ENCODE results near the gene IGF2BP2.

Gene IGF2BP2

DNA sequence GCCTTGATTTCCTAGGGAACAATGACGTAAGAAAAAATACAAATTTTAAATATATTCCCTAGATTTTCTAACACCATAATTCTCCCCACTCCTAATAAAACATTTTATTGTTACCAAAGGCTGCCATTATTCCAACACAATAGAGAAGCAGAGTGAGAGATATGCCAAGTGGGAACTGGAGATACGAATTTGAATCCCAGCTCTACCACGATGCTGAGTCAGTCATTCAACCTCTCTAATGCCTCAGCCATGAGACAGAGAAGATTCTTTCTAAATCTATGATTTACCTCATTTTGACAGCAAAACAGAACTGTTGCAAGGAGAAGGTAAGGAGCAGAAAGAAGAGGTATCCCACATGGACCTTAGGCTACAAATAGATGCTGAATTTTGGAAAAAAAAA, 112.5 kb downstream of the IGF2BP2 start:
- Histone ChIP-seq H3K36me3 (replicated peaks; ENCODE audit: low read depth, low read length) (no peaks in the 10 kb centered on the region), H3K79me2 (ENCODE audit: low read length) (no peaks in the 10 kb centered on the region), H3K4me3 (ENCODE audit: low read length) (no peak overlapping the region), H3K27ac (ENCODE audit: low read length) (no peak overlapping the region), H3K27me3 (ENCODE audit: low read depth, low read length) (peaks cover 24% of the 10 kb centered on the region), H3K4me2 (ENCODE audit: low read length) (no peak overlapping the region), H4K20me1 (ENCODE audit: insufficient read depth, low read length) (no peaks in the 10 kb centered on the region), H3K9me3 (ENCODE audit: insufficient read depth, low read length) (no peaks in the 10 kb centered on the region; the same call in 1 of the 2 replicates), H3K9ac (ENCODE audit: low read length) (no peak overlapping the region), H2AFZ (ENCODE audit: low read depth, low read length) (no peak overlapping the region), H3K4me1 (ENCODE audit: low read length) (no peaks in the 10 kb centered on the region)
- TF ChIP-seq EZH2phosphoT487 (IDR thresholded peaks at IDR 0.05; ENCODE audit: low read depth) = no peak
- TF ChIP-seq, protein P1, sequence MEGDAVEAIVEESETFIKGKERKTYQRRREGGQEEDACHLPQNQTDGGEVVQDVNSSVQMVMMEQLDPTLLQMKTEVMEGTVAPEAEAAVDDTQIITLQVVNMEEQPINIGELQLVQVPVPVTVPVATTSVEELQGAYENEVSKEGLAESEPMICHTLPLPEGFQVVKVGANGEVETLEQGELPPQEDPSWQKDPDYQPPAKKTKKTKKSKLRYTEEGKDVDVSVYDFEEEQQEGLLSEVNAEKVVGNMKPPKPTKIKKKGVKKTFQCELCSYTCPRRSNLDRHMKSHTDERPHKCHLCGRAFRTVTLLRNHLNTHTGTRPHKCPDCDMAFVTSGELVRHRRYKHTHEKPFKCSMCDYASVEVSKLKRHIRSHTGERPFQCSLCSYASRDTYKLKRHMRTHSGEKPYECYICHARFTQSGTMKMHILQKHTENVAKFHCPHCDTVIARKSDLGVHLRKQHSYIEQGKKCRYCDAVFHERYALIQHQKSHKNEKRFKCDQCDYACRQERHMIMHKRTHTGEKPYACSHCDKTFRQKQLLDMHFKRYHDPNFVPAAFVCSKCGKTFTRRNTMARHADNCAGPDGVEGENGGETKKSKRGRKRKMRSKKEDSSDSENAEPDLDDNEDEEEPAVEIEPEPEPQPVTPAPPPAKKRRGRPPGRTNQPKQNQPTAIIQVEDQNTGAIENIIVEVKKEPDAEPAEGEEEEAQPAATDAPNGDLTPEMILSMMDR (IDR thresholded peaks at IDR 0.05; ENCODE audit: low read depth, low read length) = no peak

DNA sequence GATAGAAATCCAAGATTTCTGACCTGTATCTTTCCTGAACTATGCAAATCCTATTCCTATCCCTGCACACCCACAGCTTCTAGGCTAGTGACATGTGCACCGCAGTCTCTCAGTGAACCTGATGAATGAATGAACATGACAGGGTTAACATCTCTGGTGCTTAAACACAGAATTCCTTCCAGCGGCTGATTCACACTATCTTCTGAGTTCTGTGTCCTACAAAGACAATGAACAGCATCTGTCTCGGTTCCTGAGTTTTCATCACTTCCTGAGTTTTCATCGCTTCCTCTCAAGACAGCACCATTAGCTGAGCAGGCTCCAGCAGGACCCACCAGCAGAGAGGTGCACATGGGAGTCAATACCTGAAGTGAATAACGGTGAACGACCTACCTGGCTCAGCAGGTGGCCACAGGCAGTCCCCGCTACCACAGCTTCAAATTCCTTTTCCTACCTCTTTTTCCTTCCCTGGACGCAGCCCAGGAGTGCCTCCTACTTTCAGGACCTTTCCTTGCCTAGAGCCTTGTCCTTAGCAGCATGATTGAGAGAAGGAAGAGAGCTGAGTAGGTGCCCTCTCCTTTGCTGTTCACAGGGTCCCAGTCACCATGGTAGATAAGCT, 113.5 kb downstream of the IGF2BP2 start:
- Histone ChIP-seq H4K20me1 (ENCODE audit: insufficient read depth, low read length) (no peaks in the 10 kb centered on the region), H3K36me3 (replicated peaks; ENCODE audit: low read depth, low read length) (no peaks in the 10 kb centered on the region), H3K4me3 (ENCODE audit: low read length) (no peak overlapping the region), H3K27me3 (ENCODE audit: low read depth, low read length) (peaks cover 24% of the 10 kb centered on the region), H3K9ac (ENCODE audit: low read length) (no peak overlapping the region), H3K4me2 (ENCODE audit: low read length) (no peak overlapping the region), H3K9me3 (ENCODE audit: insufficient read depth, low read length) (no peaks in the 10 kb centered on the region; the same call in 1 of the 2 replicates), H3K4me1 (ENCODE audit: low read length) (no peaks in the 10 kb centered on the region), H2AFZ (ENCODE audit: low read depth, low read length) (no peak overlapping the region), H3K79me2 (ENCODE audit: low read length) (no peaks in the 10 kb centered on the region), H3K27ac (ENCODE audit: low read length) (no peak overlapping the region)
- TF ChIP-seq EZH2phosphoT487 (IDR thresholded peaks at IDR 0.05; ENCODE audit: low read depth) = no peak
- TF ChIP-seq, protein P1 (IDR thresholded peaks at IDR 0.05; ENCODE audit: low read depth, low read length) = no peak

DNA sequence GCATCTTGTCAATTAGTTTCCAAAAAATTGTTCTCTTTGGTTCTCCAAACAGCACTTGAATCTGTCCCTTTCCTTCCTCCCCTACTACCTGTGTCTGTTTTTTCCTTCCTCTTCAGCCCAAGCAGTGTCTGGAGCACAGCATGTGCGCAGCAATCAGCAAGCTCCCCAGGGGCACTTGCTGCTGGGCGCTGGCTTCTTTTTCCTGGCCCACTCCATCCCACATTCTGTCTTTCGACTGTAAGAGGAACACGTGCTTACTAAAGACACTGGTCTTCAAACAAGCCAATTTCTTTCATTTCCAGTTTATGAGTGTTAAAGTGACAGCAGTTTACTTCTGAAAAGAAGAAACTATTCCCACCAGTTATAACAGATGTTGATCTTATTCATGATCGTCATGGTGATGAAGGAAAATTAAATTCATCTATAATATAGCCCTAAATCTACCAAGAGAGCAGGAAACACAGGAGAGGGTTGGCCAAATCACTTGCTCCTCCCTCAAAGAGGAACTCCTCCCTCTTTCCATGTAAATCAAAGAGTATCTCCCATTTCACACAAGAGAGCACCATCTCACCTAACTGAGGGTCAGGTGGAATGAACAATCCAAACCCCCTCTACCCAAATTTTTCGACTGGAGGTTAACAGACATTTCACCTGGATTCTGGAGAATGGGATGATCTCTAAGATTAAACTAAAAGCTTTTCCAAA, 115.4 kb downstream of the IGF2BP2 start:
- TF ChIP-seq, protein P1 (IDR thresholded peaks at IDR 0.05; ENCODE audit: low read depth, low read length) = no peak
- no peak for TF ChIP-seq EZH2phosphoT487 (IDR thresholded peaks at IDR 0.05; ENCODE audit: low read depth)
- Histone ChIP-seq H3K9me3 (ENCODE audit: insufficient read depth, low read length) (no peaks in the 10 kb centered on the region; the same call in 1 of the 2 replicates), H3K27me3 (ENCODE audit: low read depth, low read length) (peaks cover 15% of the 10 kb centered on the region), H3K4me3 (ENCODE audit: low read length) (no peak overlapping the region), H3K27ac (ENCODE audit: low read length) (no peak overlapping the region), H4K20me1 (ENCODE audit: insufficient read depth, low read length) (no peaks in the 10 kb centered on the region), H3K36me3 (replicated peaks; ENCODE audit: low read depth, low read length) (no peaks in the 10 kb centered on the region), H3K9ac (ENCODE audit: low read length) (no peak overlapping the region), H3K79me2 (ENCODE audit: low read length) (no peaks in the 10 kb centered on the region), H3K4me1 (ENCODE audit: low read length) (no peaks in the 10 kb centered on the region), H2AFZ (ENCODE audit: low read depth, low read length) (no peak overlapping the region), H3K4me2 (ENCODE audit: low read length) (no peak overlapping the region)

DNA sequence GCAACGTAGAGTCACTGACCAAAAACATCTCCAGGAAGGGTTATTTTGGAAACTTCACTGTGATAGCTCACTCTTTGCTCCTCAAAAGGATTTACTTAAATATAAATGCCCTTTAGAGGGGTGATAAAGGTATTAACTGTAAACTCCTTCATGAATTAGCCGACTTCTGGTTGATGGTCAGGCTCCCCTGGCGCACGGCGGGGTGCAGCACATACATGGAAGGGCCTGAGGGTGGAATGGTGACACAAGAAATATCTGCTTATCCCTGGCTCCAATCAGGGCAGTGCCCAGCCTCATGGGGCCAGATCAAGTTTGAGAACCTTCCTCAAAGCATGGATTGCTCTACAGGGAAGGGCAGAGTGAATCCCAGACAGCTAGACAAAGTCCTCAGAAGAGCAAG, 116.5 kb downstream of the IGF2BP2 start:
- H2AFZ ChIP-seq (ENCODE audit: low read depth, low read length) = no peak overlapping the region
- H3K4me2 ChIP-seq (ENCODE audit: low read length) = no peak overlapping the region
- no peaks in the 10 kb centered on the region for H4K20me1 ChIP-seq (ENCODE audit: insufficient read depth, low read length)
- H3K27me3 ChIP-seq (ENCODE audit: low read depth, low read length) = peaks cover 15% of the 10 kb centered on the region
- H3K9ac ChIP-seq (ENCODE audit: low read length) = no peak overlapping the region
- no peaks in the 10 kb centered on the region for H3K79me2 ChIP-seq (ENCODE audit: low read length)
- no peaks in the 10 kb centered on the region for H3K9me3 ChIP-seq (ENCODE audit: insufficient read depth, low read length)
- no peak overlapping the region for H3K27ac ChIP-seq (ENCODE audit: low read length)
- no peaks in the 10 kb centered on the region for H3K36me3 ChIP-seq (replicated peaks; ENCODE audit: low read depth, low read length)
- H3K4me1 ChIP-seq (ENCODE audit: low read length) = no peaks in the 10 kb centered on the region
- TF ChIP-seq, protein P1 (IDR thresholded peaks at IDR 0.05; ENCODE audit: low read depth, low read length) = no peak
- TF ChIP-seq EZH2phosphoT487 (IDR thresholded peaks at IDR 0.05; ENCODE audit: low read depth) = no peak
- H3K4me3 ChIP-seq (ENCODE audit: low read length) = no peak overlapping the region

Data from OCI-LY3 (cell line).